Measurements from ENCODE around the gene CACNG7.

DNA sequence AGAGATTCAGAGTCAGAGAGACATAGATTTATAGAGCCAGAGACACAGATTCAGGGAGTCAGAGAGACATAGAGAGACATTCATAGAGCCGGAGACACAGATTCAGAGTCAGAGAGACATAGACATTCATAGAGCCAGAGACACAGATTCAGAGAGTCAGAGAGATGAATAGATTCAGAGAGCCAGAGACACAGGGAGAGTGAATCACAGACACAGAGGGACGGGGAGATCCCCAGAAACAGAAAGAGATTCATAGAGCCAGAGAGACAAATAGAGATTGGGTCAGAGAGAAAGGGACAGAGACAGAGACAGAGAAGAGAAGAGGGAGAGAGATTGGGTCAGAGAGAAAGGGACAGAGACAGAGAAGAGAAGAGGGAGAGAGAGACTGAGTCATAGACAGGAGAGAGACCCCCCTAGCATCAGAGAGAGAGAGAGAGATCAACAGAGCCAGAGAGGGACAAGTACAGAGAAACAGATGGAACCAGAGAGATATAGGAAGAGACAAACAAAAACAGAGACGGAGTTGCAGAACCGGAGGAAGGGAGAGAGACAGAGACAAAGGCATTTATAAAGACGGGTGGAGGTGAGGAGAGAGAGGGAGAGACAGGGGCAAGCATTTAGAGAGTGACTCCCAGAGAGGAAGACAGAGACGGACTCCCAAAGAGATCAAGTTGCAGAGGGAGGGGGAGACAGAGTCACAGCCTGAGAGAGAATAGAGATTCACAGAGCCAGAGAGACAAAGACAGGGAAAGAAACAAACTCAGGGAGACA, 28.2 kb upstream of the CACNG7 start:
- TF ChIP-seq, protein P1, sequence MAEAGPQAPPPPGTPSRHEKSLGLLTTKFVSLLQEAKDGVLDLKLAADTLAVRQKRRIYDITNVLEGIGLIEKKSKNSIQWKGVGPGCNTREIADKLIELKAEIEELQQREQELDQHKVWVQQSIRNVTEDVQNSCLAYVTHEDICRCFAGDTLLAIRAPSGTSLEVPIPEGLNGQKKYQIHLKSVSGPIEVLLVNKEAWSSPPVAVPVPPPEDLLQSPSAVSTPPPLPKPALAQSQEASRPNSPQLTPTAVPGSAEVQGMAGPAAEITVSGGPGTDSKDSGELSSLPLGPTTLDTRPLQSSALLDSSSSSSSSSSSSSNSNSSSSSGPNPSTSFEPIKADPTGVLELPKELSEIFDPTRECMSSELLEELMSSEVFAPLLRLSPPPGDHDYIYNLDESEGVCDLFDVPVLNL (IDR thresholded peaks at IDR 0.05; ENCODE audit: low read depth, low read length) = no peak
- TF ChIP-seq, protein P2, sequence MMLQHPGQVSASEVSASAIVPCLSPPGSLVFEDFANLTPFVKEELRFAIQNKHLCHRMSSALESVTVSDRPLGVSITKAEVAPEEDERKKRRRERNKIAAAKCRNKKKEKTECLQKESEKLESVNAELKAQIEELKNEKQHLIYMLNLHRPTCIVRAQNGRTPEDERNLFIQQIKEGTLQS (IDR thresholded peaks at IDR 0.05; ENCODE audit: borderline replicate concordance, extremely low read depth, low read depth, low read length) = no peak
- TF ChIP-seq CREM (IDR thresholded peaks at IDR 0.05; ENCODE audit: low read depth) (no peak), GABPA (IDR thresholded peaks at IDR 0.05; ENCODE audit: low read depth) (no peak), HCFC1 (IDR thresholded peaks at IDR 0.05; ENCODE audit: low read length) (no peak)
- TF ChIP-seq, protein P3, sequence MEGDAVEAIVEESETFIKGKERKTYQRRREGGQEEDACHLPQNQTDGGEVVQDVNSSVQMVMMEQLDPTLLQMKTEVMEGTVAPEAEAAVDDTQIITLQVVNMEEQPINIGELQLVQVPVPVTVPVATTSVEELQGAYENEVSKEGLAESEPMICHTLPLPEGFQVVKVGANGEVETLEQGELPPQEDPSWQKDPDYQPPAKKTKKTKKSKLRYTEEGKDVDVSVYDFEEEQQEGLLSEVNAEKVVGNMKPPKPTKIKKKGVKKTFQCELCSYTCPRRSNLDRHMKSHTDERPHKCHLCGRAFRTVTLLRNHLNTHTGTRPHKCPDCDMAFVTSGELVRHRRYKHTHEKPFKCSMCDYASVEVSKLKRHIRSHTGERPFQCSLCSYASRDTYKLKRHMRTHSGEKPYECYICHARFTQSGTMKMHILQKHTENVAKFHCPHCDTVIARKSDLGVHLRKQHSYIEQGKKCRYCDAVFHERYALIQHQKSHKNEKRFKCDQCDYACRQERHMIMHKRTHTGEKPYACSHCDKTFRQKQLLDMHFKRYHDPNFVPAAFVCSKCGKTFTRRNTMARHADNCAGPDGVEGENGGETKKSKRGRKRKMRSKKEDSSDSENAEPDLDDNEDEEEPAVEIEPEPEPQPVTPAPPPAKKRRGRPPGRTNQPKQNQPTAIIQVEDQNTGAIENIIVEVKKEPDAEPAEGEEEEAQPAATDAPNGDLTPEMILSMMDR (IDR thresholded peaks at IDR 0.05 in 2 of 3, conservative IDR thresholded peaks at IDR 0.05 in 1 of 3; ENCODE audit: control insufficient read depth in 2 of 3, extremely low read depth in 1 of 3, insufficient read depth in 1 of 3, low read depth in 3 of 3, low read length in 3 of 3) = no peak

Measured in GM12878 (cell line).